Activated CD4-positive, alpha-beta T cell treated with anti-CD3 and anti-CD28 coated beads, Interleukin-10, Interleukin-2, amounts not matched to agents 100 ng/mL and 50 ng/mL, durations not matched to agents 16 hours and 8 hours (primary cell): ENCODE data around the gene NT5DC2.

Source experiments
- DNase-seq: peaks from one replicate; pipeline ENCODE4 v3.0.0-alpha.2; 2020

The NT5DC2 gene

GRCh38 chr3:52524258-52524751 lies 9.4 kb downstream of the NT5DC2 start:
- no peak for DNase-seq

- no peak for DNase-seq
Observed at GRCh38 chr3:52523386-52524257, 10.0 kb downstream of the NT5DC2 start.

GRCh38 chr3:52522651-52523251 lies 10.9 kb downstream of the NT5DC2 start:
- no peak for DNase-seq

DNA sequence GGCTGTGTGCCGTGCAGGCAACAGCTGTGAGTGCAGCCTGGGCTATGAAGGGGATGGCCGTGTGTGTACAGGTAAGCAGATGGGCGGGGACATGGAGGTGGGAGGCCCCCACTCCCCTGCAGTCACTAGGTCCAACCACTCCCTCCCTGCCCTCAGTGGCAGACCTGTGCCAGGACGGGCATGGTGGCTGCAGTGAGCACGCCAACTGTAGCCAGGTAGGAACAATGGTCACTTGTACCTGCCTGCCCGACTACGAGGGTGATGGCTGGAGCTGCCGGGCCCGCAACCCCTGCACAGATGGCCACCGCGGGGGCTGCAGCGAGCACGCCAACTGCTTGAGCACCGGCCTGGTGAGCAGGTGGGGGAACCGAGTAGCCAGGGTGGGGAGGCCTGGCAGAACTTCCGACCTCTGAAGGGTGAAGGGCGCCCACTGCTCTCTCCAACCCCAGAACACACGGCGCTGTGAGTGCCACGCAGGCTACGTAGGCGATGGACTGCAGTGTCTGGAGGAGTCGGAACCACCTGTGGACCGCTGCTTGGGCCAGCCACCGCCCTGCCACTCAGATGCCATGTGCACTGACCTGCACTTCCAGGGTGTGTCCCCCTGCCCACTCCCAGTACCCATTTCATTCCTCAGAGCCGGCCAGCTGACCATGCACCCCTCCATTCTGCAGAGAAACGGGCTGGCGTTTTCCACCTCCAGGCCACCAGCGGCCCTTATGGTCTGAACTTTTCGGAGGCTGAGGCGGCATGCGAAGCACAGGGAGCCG lies 11.6 kb downstream of the NT5DC2 start:
- DNase-seq: no peak

- DNase-seq: no peak
Observed at GRCh38 chr3:52521488-52521824, 12.2 kb downstream of the NT5DC2 start.

DNA sequence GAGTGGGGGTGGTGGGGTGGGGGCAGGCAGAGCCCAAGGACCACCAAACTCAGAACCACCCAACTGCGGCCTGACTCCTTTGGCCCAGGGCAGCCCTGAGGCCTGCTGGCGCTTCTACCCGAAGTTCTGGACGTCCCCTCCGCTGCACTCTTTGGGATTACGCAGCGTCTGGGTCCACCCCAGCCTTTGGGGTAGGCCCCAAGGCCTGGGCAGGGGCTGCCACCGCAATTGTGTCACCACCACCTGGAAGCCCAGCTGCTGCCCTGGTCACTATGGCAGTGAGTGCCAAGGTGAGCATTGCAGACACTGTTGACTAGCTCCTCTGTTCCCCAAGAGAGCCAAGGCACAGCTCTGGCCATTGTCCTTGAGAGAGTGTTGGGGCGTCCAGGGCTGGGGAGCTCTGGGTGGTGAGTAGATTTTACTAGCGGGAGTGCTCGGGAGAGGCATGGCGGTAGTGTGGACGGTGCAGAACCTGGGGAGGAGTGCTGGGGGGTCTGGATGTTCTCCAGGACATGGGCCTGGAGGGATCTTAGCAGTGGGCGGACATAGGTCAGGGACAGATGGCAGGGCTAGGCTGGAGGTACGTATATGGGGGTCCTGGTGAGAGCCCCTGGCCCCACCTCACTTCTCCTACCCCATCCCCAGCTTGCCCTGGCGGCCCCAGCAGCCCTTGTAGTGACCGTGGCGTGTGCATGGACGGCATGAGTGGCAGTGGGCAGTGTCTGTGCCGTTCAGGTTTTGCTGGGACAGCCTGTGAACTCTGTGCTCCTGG lies 12.8 kb downstream of the NT5DC2 start:
- DNase-seq: no peak

DNA sequence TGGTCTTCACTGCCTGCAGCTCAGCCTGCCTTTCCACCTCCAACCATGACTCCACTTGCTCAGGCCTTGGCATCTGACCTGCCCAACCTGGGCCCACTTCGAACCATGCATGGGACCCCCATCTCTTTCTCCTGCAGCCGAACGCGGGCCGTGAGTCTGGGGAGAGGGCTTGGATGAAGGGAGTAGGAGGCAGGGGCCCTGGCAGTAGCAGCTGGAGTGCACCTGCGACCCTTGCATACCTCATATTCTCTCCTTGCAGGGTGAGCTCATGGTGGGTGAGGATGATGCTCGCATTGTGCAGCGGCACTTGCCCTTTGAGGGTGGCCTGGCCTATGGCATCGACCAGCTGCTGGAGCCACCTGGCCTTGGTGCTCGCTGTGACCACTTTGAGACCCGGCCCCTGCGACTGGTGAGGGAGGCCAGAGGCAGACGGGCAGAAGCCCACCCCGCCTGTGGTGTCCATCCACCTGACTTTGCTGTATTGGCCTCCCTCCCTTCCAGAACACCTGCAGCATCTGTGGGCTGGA lies 13.5 kb downstream of the NT5DC2 start:
- DNase-seq: no peak

GRCh38 chr3:52519445-52520140 lies 14.1 kb downstream of the NT5DC2 start:
- DNase-seq: no peak

DNA sequence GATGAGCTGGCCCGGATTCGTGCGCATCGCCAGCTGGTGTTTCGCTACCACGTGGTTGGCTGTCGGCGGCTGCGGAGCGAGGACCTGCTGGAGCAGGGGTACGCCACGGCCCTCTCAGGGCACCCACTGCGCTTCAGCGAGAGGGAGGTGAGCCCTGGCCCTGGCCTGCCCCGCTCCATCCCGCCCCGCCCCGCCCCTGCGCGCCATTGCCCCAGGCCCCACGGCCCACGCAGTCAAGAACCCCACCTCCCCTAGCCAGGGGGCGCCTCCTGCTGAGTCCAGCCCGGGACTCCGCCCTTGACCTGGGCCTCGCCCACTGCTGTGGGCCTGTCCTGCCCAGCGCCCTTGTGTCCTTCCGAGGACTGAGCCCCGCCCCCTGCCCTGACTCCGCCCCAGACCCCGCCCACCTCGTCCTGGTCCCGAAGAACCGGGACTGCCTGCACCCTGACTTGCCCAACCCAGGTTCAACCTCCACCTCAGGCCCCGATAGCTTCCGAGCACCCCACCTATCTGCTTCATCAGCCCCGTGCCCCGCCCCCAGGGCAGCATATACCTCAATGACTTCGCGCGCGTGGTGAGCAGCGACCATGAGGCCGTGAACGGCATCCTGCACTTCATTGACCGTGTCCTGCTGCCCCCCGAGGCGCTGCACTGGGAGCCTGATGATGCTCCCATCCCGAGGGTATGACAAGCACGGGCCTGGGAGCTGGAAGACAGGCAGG lies 14.8 kb downstream of the NT5DC2 start:
- DNase-seq: no peak

GRCh38 chr3:52517796-52518722 lies 15.6 kb downstream of the NT5DC2 start:
- no peak for DNase-seq

DNA sequence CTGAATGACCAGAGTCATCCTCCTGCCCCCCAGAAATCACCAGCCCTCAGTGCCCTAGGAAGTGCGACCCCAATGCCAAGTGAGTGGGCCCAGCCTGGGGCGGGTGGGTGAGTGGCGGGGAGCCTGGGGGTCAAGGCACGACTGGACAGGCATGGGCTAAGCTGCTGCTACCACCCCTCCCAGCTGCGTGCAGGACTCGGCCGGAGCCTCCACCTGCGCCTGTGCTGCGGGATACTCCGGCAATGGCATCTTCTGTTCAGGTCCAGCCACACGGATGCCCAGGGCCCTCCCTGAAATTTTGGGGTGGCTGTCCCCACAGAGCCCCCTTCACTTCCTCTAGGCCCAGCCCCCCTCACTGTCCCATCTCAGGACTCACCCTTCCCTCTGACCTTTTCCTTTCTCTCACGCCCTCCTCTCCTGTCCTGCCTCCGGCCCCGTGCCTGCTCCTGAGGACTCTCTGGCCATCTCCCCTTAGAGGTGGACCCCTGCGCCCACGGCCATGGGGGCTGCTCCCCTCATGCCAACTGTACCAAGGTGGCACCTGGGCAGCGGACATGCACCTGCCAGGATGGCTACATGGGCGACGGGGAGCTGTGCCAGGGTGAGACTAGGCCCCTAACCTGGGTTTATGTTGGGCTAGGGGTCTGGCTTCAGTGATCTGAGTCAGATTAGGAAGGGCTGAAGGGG lies 17.0 kb downstream of the NT5DC2 start:
- DNase-seq: no peak

GRCh38 chr3:52515192-52515591 lies 18.5 kb downstream of the NT5DC2 start:
- DNase-seq: no peak

- DNase-seq: no peak
Observed at GRCh38 chr3:52514576-52514975, 19.1 kb downstream of the NT5DC2 start.

- DNase-seq: no peak
Observed at GRCh38 chr3:52513281-52513680, 20.4 kb downstream of the NT5DC2 start.

GRCh38 chr3:52512727-52513126 lies 20.9 kb downstream of the NT5DC2 start:
- no peak for DNase-seq

DNA sequence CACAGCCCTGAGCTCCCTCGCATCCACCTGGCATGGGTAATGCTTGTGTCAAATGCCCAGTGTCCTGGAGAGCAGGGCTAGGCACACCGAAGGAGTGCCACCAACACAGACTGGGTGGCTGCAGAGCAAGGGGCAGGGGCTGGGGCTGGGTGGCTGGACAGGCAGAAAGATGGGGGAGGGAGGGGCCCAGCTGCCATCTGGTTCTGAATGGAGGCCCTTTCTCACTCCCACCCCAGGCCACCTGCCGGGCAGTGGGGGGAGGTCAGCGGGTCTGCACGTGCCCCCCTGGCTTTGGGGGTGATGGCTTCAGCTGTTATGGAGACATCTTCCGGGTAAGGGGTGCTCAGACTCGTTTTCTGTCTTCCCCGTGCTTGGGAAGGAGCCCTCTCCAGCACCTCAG lies 21.6 kb downstream of the NT5DC2 start:
- no peak for DNase-seq

DNA sequence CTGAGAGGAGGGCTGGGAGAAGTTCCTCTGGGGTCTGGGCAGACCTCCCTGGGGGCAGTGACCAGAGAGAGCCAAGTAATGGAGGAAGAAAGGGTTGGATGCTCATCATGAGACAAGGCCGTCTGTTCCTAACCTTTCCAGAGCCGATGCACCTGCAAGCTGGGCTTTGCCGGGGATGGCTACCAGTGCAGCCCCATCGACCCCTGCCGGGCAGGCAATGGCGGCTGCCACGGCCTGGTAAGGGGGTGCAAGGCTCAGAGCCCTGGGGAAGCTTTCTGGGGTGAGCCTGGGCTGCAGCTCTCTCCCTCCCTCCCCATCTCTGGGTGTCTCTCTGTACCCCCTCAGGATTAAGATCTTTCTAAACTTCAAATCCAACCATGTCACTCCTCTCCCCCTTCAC lies 22.1 kb downstream of the NT5DC2 start:
- no peak for DNase-seq

DNA sequence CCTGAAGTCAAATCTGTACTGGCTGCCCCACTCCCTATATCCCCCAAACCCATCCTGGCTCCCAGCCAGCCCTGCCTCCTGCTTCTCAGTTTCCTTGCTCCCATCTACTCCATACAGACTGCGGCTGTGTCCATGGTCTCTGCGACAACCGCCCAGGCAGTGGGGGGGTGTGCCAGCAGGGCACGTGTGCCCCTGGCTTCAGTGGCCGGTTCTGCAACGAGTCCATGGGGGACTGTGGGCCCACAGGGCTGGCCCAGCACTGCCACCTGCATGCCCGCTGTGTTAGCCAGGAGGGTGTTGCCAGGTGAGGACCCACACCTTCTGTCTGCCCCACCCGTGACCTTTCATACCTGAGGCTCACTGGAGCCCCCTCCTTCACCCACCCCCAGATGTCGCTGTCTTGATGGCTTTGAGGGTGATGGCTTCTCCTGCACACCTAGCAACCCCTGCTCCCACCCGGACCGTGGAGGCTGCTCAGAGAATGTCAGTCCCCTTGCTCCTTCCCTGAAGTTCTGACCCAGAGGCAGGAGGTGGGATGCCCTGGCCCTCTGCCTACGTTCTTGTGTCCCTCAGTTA lies 23.8 kb downstream of the NT5DC2 start:
- no peak for DNase-seq

DNA sequence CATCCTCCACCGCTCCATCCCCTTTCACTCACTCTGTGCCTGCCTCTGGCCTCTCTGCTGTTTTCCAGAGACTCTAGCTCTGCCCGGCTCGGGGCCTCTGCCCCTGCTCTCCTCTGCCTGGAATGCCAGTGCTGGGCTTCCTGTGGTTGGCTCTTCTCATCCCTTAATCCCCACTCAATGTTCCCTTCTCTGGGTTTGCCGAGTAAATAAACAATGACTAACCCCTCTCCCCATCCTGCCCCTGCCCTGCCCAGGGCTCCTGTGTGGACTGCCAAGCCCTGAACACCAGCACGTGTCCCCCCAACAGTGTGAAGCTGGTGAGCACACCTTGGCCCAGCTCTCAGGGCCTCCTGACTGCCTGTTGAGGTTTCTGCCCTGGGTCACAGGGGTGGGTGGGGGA lies 26.3 kb downstream of the NT5DC2 start:
- no peak for DNase-seq
